Keratinocyte (primary cell): Measurements from ENCODE around the gene CPPED1. TPM values are rescaled to one million over a fixed set of nuclear protein-coding genes. Genes with fewer than 3 reads are reported as not detected.

Source experiments
- DNase-seq: peaks from one replicate; pipeline ENCODE4 v3.0.0-alpha.2; 2011; ENCODE audit warnings: low read depth, missing footprints, low spot score
- FAIRE-seq: peaks from 2 replicates; lab custom pipeline; 2011; peaks lifted over from hg19 to GRCh38; lab: Jason Lieb, UNC
- H2AFZ ChIP-seq: 2 replicates; pipeline ENCODE4 v1.6.0; 2012; ENCODE audit warnings: low read length, control low read depth, inconsistent platforms; ENCODE audit not compliant: control insufficient read depth
- H3K27ac ChIP-seq: 2 replicates; pipeline ENCODE4 v1.5.1; 2011; ENCODE audit warnings: low read length; ENCODE audit not compliant: control insufficient read depth, insufficient read depth
- H3K27me3 ChIP-seq: 3 replicates; pipeline ENCODE4 v1.6.0; 2011; ENCODE audit warnings: low read length; ENCODE audit not compliant: control insufficient read depth, insufficient read depth; ENCODE audit errors: extremely low read depth
- H3K36me3 ChIP-seq, 2 experiments: 2 replicates in 1 of 2; 3 replicates in 1 of 2; pipeline ENCODE4 v1.5.1; 2011; ENCODE audit warnings: low read length in 2 of 2, mild to moderate bottlenecking in 1 of 2; ENCODE audit not compliant: control insufficient read depth in 2 of 2, insufficient read depth in 2 of 2; ENCODE audit errors: extremely low read depth in 1 of 2
- H3K4me1 ChIP-seq: 3 replicates; pipeline ENCODE4 v1.5.1; 2011; ENCODE audit warnings: low read length; ENCODE audit not compliant: control insufficient read depth, insufficient read depth; ENCODE audit errors: extremely low read depth
- H3K4me2 ChIP-seq: 3 replicates; pipeline ENCODE4 v1.6.0; 2011; ENCODE audit warnings: low read depth, low read length; ENCODE audit not compliant: control insufficient read depth, insufficient read depth; ENCODE audit errors: extremely low read depth
- H3K4me3 ChIP-seq, 3 experiments: fragments of 200-600 bp in 1 of 3; sonication (generic) in 1 of 3; 2 replicates in 2 of 3; 3 replicates in 1 of 3; pipeline ENCODE4 v1.5.1; 2011 to 2016; ENCODE audit warnings: low read length in 3 of 3, mild to moderate bottlenecking in 3 of 3, control low read depth in 2 of 3, inconsistent platforms in 1 of 3, low read depth in 1 of 3, mixed read lengths in 1 of 3, mixed run types in 1 of 3, moderate library complexity in 1 of 3; ENCODE audit not compliant: control insufficient read depth in 2 of 3, insufficient read depth in 2 of 3; ENCODE audit errors: extremely low read depth in 1 of 3
- H3K79me2 ChIP-seq: 2 replicates; pipeline ENCODE4 v1.6.0; 2012; ENCODE audit warnings: low read length; ENCODE audit not compliant: control insufficient read depth, insufficient read depth
- H3K9ac ChIP-seq: 3 replicates; pipeline ENCODE4 v1.6.0; 2011; ENCODE audit warnings: low read length; ENCODE audit not compliant: control insufficient read depth, insufficient read depth; ENCODE audit errors: extremely low read depth
- H3K9me1 ChIP-seq: 3 replicates; pipeline ENCODE4 v1.6.0; 2011; ENCODE audit warnings: low read length; ENCODE audit not compliant: control insufficient read depth, insufficient read depth; ENCODE audit errors: extremely low read depth
- H3K9me3 ChIP-seq: 2 replicates; pipeline ENCODE4 v1.5.1; 2012; ENCODE audit warnings: low read depth, low read length; ENCODE audit not compliant: control insufficient read depth
- H4K20me1 ChIP-seq: 3 replicates; pipeline ENCODE4 v1.6.0; 2011; ENCODE audit warnings: low read length; ENCODE audit not compliant: control insufficient read depth, insufficient read depth; ENCODE audit errors: extremely low read depth
- CTCF ChIP-seq, 3 experiments: IDR thresholded peaks in 1 of 3; conservative IDR thresholded peaks in 1 of 3; optimal IDR thresholded peaks in 1 of 3; 2 replicates in 2 of 3; 3 replicates in 1 of 3; pipeline versions ENCODE3 to v1.5.1; 2011; ENCODE audit warnings: low read length in 3 of 3, mild to moderate bottlenecking in 3 of 3, moderate library complexity in 2 of 3, control low read depth in 1 of 3, inconsistent platforms in 1 of 3; ENCODE audit not compliant: insufficient read depth in 2 of 3; ENCODE audit errors: extremely low read depth in 1 of 3
- EZH2 ChIP-seq: IDR thresholded peaks from one replicate; pipeline ENCODE4 v1.6.1; 2012; ENCODE audit warnings: inconsistent platforms, mild to moderate bottlenecking, low read length, moderate library complexity
- dilution Hi-C: fragments of 300-500 bp; cut with MboI; formaldehyde crosslinking; loops from one replicate; pipeline ENCODE4 v1.7.0; 2020; ENCODE audit warnings: low sequenced_read_pairs; ENCODE audit not compliant: extremely low pct_ligation_motif_present
- polyA plus RNA-seq, 5 experiments: library from polyadenylated mRNA; depleted of rRNA in 3 of 5; stranded (reverse) in 3 of 5; stranded (forward) in 1 of 5; unstranded in 1 of 5; fragments of >200 nt; gene quantifications; 1 replicate in 1 of 5; 2 replicates in 3 of 5; 3 replicates in 1 of 5; pipeline versions ENCODE4 v1.2.1 to v1.2.3, GENCODE V29; 2011 to 2012; ENCODE audit warnings: missing spikeins in 2 of 5, low read depth in 1 of 5, low replicate concordance in 1 of 5

CPPED1 gene
- polyA plus RNA-seq, 1 donor (not counting 4 experiments of a cell fraction or from before 2014, with no cell fraction given), result 14.4 TPM

GRCh38 chr16:12628536-12628935 is 175.2 kb downstream of the CPPED1 start:
- Histone ChIP-seq H2AFZ (no peak overlapping the region), H3K9me3 (no peaks in the 10 kb centered on the region), H3K4me1 (no peaks in the 10 kb centered on the region), H3K4me3 (no peak overlapping the region), H3K79me2 (no peaks in the 10 kb centered on the region), H4K20me1 (no peaks in the 10 kb centered on the region), H3K4me2 (no peak overlapping the region), H3K9me1 (no peaks in the 10 kb centered on the region), H3K9ac (no peak overlapping the region), H3K27ac (no peak overlapping the region), H3K27me3 (no peaks in the 10 kb centered on the region), H3K36me3 (no peaks in the 10 kb centered on the region)
- FAIRE-seq (no peak), DNase-seq (no peak)
- dilution Hi-C loops, result no loop called here
- TF ChIP-seq EZH2 (no peak), CTCF (optimal IDR thresholded peaks at IDR 0.05 in 1 of 3, IDR thresholded peaks at IDR 0.05 in 1 of 3, conservative IDR thresholded peaks at IDR 0.05 in 1 of 3; ENCODE audit: extremely low read depth in 1 of 3, insufficient read depth in 2 of 3, low read length in 3 of 3) (no peak)

- Histone ChIP-seq H3K27me3 (no peaks in the 10 kb centered on the region), H2AFZ (no peak overlapping the region), H3K4me3 (no peak overlapping the region), H4K20me1 (no peaks in the 10 kb centered on the region), H3K9me3 (no peaks in the 10 kb centered on the region), H3K4me1 (no peaks in the 10 kb centered on the region), H3K4me2 (no peak overlapping the region), H3K27ac (no peak overlapping the region), H3K9ac (no peak overlapping the region), H3K9me1 (no peaks in the 10 kb centered on the region), H3K36me3 (no peaks in the 10 kb centered on the region), H3K79me2 (no peaks in the 10 kb centered on the region)
- dilution Hi-C loops, result no loop called here
- TF ChIP-seq CTCF (optimal IDR thresholded peaks at IDR 0.05 in 1 of 3, IDR thresholded peaks at IDR 0.05 in 1 of 3, conservative IDR thresholded peaks at IDR 0.05 in 1 of 3; ENCODE audit: extremely low read depth in 1 of 3, insufficient read depth in 2 of 3, low read length in 3 of 3), result no peak
- TF ChIP-seq EZH2, result no peak
- DNase-seq (no peak), FAIRE-seq (no peak)
These were observed 176.3 kb downstream of the CPPED1 start for GRCh38 chr16:12627394-12627793.
